ENCODE data around the gene KCTD2. TPM values are rescaled to one million over a fixed set of nuclear protein-coding genes. Genes with fewer than 3 reads are reported as not detected.

KCTD2 gene
- total and polyA plus RNA-seq, 9 of the 15 experiments (the other 6 are each of a cell fraction or from before 2014, with no cell fraction given) = 1.7 to 32.9 (median 15.8) TPM

- TF ChIP-seq MTA3 (IDR thresholded peaks at IDR 0.05; ENCODE audit: borderline replicate concordance) (0 out of 2 replicates have a peak, but pooled peaks have one; percentile 11), CBX8 (IDR thresholded peaks at IDR 0.05; ENCODE audit: borderline replicate concordance, extremely low read depth, low read depth, low read length, poor library complexity, severe bottlenecking) (no peak), NFXL1 (CRISPR knock-in tag; IDR thresholded peaks at IDR 0.05) (0 out of 2 replicates have a peak, but pooled peaks have one; percentile 15), KLF6 (CRISPR knock-in tag; IDR thresholded peaks at IDR 0.05; ENCODE audit: borderline replicate concordance) (no peak), SREBF1 (IDR thresholded peaks at IDR 0.05; ENCODE audit: borderline replicate concordance, low read depth, low read length) (no peak; the same call in 1 of the 2 replicates), CBFA2T2 (conservative IDR thresholded peaks at IDR 0.05) (peak; percentile 13; the same call in 1 of the 2 replicates), JUN (IDR thresholded peaks at IDR 0.05; ENCODE audit: borderline replicate concordance, low read depth, low read length) (peak; percentile 56; the same call in 1 of the 2 replicates), JUN (CRISPR knock-in tag; IDR thresholded peaks at IDR 0.05; ENCODE audit: borderline replicate concordance) (peak; percentile 93; the same call in 1 of the 2 replicates), TEAD4 (IDR thresholded peaks at IDR 0.05; ENCODE audit: low read length) (peak; percentile 83), TEAD4 (CRISPR knock-in tag; IDR thresholded peaks at IDR 0.05; ENCODE audit: borderline replicate concordance) (no peak), ZNF445 (CRISPR knock-in tag; IDR thresholded peaks at IDR 0.05; ENCODE audit: low read depth) (no peak), KAT8 (IDR thresholded peaks at IDR 0.05; ENCODE audit: low read depth) (no peak), RERE (CRISPR knock-in tag; IDR thresholded peaks at IDR 0.05; ENCODE audit: borderline replicate concordance) (0 out of 2 replicates have a peak, but pooled peaks have one; percentile 90), CREB1 (IDR thresholded peaks at IDR 0.05) (0 out of 2 replicates have a peak, but pooled peaks have one; percentile 37), CREB1 (CRISPR knock-in tag; IDR thresholded peaks at IDR 0.05) (peak; percentile 58; the same call in 1 of the 2 replicates), ZNF408 (CRISPR knock-in tag; IDR thresholded peaks at IDR 0.05; ENCODE audit: low read depth) (no peak), PML (IDR thresholded peaks at IDR 0.05; ENCODE audit: low read length) (0 out of 2 replicates have a peak, but pooled peaks have one; percentile 2), ZC3H11A (IDR thresholded peaks at IDR 0.05; ENCODE audit: low read depth, low read length) (no peak), TCF7 (IDR thresholded peaks at IDR 0.05; ENCODE audit: borderline replicate concordance) (no peak; the same call in 1 of the 2 replicates), PHF20 (IDR thresholded peaks at IDR 0.05; ENCODE audit: partially characterized antibody) (no peak), LARP7 (IDR thresholded peaks at IDR 0.05) (0 out of 2 replicates have a peak, but pooled peaks have one; percentile 47), SRSF1 (IDR thresholded peaks at IDR 0.05; ENCODE audit: low read depth, low read length) (no peak), ETV6 (IDR thresholded peaks at IDR 0.05; ENCODE audit: borderline replicate concordance in 1 of 2, low read depth in 2 of 2, low read length in 1 of 2) (no peak), ETV6 (CRISPR knock-in tag; IDR thresholded peaks at IDR 0.05; ENCODE audit: borderline replicate concordance) (no peak)
Measured at GRCh38 chr17:75034236-75034908, 12.7 kb upstream of the KCTD2 start (continued).
